ENCODE measurements around the gene CDCA4.
A peak's percentile ranks its signal among the peaks of the same experiment; 100 is the strongest.

The CDCA4 gene

GRCh38 chr14:104984056-104984894 lies 36.6 kb downstream of the CDCA4 start:
- DNase-seq = no peak

GRCh38 chr14:104983231-104983721 lies 37.6 kb downstream of the CDCA4 start:
- DNase-seq = no peak

GRCh38 chr14:104982548-104983230 lies 38.2 kb downstream of the CDCA4 start:
- DNase-seq = no peak

DNA sequence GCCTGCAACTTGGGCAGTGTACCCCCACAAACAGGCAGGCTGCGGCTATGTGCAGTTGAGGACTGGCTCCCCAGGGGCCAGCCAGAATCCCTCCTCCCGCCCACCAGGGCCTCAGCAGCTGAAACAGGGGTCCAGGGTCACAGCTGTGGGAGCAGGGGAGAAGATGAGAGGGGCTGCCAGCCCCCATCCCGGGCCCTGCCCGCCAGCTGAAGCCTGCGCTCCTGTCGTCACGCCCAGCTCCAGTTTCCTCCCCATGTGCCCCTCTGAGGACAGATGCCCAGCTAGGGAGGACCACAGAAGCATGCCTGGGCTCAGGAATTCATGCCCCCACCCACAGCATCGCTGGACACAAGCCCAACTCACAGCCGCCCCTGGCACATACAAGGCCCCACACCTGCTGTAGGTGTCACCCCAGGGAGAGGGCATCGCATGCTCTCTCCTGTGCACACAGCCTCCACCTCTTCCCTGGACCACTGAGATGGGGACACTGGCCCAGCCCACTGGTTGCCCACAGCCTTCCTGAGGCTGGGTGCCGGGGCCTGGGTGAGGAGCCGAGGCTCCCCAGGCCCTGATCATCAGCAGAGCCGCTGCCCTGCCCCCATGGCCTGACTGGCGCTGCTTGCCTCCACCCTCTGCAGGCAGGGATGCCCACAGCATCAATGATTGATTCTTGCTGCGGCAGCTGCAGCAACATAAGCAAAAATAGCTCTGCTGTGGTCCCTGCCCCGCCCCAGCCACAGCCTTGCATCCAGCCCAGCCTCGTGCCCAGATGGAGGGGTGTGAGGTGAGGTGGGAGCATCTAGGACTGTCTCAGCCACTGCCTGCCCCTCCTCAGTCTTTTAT lies 39.0 kb downstream of the CDCA4 start:
- DNase-seq = no peak

GRCh38 chr14:104980611-104981531 lies 40.0 kb downstream of the CDCA4 start:
- DNase-seq = no peak

- DNase-seq = no peak
Measured at GRCh38 chr14:104979758-104980610, 40.9 kb downstream of the CDCA4 start.

GRCh38 chr14:104978746-104979691 lies 41.9 kb downstream of the CDCA4 start:
- DNase-seq = no peak

DNA sequence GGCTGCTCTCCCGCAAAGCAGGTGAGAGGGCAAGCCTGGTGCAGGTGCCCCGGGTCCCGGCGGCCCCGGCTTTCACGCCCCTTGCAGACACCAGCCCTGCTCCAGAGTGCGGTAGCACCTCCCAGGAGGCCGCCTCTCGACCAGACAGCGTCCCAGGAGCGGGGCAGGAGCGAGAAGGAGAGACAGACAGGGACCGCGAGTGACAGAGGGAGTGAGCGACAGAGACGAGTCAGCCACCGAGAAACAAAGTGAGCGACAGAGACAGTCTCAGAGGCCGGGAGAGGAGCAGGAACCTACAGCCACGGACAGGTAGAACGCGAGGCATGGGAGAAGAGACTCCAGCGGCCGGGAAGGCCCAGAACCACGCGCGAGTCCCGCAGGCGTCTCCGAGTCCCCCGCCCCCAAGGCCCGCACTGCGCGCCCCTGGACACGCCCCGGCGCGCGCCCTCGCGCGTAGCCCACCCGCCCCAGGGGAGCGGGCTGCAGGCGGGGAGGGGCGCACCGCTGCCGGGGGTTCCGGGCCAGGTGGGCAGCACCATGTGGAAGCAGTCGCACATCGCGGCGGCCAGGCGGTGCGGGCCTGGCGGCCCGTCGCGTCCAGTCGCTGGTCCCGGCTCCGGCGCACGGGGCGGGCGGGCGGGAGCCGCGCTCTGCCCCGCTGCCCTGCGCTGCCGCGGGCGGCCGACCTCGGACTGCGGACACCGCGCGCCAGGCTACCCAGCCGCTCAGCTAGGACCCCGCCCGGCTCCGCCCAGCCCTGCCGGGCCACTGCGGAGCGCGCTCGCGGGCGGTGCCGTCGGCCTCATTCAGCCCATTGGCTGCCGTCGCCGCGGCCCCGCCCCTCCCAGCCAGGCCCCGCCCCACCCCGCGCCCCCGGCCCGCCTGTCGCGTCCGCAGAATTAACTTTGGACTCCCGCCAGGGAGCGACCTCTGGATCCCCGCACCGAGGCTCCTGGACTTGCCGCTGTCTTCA lies 42.9 kb downstream of the CDCA4 start, which contains the start of gene AHNAK2:
TSS of gene AHNAK2 (minus strand) at position 694 of the 973 bp plus-strand sequence. CDS start at position 557, 137 bp downstream.
- DNase-seq = peak; percentile 62

- no peak for DNase-seq
Measured at GRCh38 chr14:104977008-104977680, 43.7 kb downstream of the CDCA4 start.

DNA sequence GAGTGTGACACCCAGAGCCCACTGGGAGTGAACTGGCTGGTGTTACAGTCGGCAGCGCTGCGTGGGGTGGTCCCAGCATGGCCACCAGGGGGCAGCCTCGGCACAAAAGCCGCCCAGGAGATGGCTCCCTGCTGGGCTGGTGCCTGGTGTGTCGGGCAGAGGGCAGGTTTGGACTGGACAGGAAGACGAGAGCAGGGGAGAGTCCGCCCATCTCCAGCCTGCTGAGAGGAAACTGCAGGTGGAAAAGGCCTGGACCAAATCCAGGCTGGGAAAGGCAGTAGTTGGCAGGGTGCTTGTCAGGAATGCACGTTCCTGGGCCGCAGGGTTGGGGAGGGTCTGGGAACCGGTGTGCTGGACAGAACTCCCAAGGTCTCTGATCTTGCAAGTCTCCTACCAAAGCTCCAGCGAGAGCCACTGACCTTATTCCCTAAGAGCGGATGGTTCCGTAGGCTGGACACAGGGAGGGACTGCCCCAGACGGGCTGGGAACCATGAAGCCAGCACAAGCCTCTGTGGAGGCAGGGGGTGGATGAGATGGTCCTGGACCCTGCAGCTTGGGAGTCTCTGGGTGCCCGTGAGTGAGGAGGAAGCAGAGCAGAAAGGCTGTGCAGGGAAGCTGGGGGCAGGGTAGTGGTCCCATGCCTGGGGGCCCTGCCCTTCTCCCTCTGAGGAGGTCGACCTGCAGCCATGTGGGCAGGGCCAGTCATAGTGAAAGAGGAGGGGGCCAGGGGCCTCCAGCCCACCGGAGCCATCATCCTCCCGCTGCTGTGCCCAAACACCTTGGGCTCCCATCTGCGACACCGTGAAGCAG lies 44.5 kb downstream of the CDCA4 start:
- DNase-seq = peak; percentile 67

DNA sequence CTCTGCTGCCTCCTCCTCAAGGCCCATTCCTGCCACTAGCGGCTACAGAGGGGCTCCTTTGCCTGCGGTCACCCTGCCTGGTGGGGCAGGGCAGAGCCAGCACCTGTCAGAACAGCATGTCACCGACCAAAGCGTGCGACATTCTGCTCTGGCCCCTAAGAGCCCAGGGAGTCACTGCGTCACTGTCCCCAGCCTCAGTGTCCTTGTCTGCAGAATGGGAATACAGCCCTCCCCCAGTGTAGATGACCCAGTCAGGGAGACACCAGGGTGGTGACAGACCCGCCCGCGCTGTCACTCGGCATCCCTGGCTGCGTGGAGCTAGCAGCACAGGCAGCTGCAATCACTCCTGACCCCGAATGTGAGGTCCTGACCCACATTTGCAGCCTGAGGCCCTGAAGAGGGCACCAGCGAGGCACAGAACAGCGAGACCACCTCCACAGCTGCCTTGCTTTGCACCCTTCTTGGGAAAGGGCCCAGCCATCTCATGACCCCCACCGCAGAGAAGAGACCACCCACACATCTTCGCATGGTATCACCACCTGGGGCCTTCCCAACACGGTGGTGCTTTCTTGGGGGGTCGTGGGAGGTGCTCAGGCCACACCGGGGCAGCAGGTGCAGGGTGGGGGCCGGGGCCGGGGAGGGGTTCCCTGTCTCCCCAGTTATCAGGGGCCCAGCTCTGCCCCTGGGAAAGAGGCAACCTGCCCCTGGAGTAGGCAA lies 45.2 kb downstream of the CDCA4 start:
- no peak for DNase-seq

DNA sequence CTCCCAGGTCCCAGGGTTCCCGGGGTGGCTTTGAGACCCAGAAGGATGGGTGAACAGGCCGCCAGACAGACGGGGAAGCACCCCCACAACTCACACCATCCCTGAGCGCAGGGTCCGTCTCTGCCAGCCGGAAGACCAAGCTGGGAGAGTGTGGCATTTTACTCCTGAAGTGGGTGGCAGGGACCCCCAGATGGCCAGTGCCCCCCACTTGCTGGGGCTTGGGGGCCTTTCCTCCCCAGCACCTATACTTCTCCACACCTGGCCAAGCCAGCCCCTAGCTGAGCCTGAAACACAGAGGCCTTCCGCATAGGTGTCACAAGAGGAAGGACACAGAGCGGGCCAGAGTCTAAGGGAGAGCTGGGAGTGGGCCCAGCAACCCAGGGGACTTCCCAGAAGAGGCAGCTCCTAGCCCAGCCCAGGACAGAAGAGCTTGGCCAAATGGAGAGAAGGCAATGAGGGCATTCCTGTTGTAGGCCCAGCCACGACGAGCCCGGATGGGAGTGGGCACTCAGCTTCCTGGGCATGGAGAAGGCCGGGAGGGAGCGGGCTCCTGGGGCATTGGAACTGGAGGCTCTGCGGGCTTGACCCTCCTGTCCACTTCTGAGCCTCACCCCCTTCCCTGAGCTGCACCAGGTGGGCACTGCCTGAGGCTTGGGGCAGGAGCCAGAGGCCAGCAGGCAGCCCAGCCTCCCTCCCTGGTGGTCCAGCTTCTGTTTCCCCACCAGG lies 46.1 kb downstream of the CDCA4 start:
- no peak for DNase-seq

DNA sequence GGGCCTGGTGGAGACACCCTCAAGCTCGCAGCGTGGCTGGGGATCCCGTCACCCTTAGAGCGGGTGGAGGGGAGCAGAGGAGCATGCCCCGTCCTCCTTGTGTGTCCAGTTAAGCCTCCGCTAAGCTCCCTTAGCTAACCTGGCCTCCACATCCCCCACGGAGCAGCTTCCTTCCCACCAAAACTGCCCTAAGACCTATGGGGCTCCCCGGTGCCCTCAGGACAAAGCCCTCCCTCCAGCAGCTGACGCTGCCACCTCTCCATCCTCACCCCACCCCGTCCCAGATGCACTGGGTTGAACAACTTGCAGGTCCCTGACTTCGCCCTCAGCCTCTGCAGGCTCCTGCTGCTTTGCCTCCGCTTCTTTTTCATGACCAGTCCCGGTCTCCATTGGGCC lies 46.7 kb downstream of the CDCA4 start:
- DNase-seq = no peak

DNA sequence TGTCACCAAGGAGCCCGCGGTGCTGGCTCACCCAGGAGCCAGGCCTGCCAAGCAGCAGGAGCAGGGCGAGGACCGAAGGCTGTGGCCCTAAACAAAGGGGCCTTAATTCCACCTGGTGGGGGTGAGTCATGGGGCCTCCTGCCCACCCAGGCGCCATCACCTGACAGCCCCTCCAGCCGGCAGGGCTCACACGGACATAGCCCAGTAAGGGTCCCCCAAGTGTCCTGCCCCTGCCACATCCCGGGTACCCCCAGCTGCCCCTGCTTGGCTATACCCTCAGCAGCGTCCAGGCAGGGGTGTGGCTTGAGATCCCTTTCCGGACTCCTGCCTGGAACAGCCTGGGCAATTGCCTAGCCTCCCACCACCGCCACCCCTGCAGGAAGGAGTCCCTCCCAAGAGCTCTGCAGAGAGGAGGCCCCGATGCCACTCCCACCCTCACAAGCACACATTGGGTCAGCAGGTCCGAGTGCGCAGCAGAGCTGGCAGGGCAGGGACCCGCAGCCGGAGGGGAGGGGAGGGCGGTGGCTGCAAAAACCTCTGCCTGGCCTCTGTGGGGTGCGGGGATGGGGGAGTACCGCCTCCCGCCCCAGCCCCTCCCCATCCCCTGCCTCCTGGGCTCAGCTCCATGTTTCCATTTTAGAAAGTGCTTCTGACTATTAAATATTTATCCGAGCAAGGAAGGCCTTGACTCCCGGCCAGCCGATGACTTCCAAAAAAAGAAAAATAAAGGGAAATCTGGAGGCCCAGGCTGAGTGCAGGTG lies 47.3 kb downstream of the CDCA4 start:
- peak; percentile 78 for DNase-seq

- peak; percentile 89 for DNase-seq
Measured at GRCh38 chr14:104973135-104973384, 47.8 kb downstream of the CDCA4 start.
